Glomerular visceral epithelial cell (primary cell): ENCODE measurements around the gene BMPR1B.

ENCODE experiments used
- DNase-seq: peaks from one replicate; pipeline ENCODE4 v3.0.0-alpha.2; 2016; ENCODE audit errors: extremely low spot score

The BMPR1B gene

GRCh38 chr4:94763005-94763404 is 5.2 kb downstream of the BMPR1B start:
- no peak for DNase-seq

- no peak for DNase-seq
Observed at GRCh38 chr4:94763500-94763899, 5.7 kb downstream of the BMPR1B start.

GRCh38 chr4:94764069-94764468 is 6.3 kb downstream of the BMPR1B start:
- DNase-seq, result no peak

- DNase-seq, result no peak
Observed at GRCh38 chr4:94765174-94765573, 7.4 kb downstream of the BMPR1B start.

- peak; percentile 6 for DNase-seq
Observed at GRCh38 chr4:94765648-94766047, 7.9 kb downstream of the BMPR1B start.

- peak; percentile 46 for DNase-seq
Observed at GRCh38 chr4:94766856-94767255, 9.1 kb downstream of the BMPR1B start.

- DNase-seq, result no peak
Observed at GRCh38 chr4:94767446-94767845, 9.7 kb downstream of the BMPR1B start.

GRCh38 chr4:94782707-94783106 is 25.0 kb downstream of the BMPR1B start:
- DNase-seq, result no peak

- no peak for DNase-seq
Observed at GRCh38 chr4:94791701-94792100, 33.9 kb downstream of the BMPR1B start.

GRCh38 chr4:94798808-94799207 is 41.1 kb downstream of the BMPR1B start:
- DNase-seq, result peak; percentile 35

GRCh38 chr4:94801016-94801415 is 43.3 kb downstream of the BMPR1B start:
- DNase-seq, result no peak

- no peak for DNase-seq
Observed at GRCh38 chr4:94802091-94802490, 44.3 kb downstream of the BMPR1B start.

- peak; percentile 22 for DNase-seq
Observed at GRCh38 chr4:94803181-94803580, 45.4 kb downstream of the BMPR1B start.

- no peak for DNase-seq
Observed at GRCh38 chr4:94804650-94805049, 46.9 kb downstream of the BMPR1B start.

GRCh38 chr4:94806376-94806775 is 48.6 kb downstream of the BMPR1B start:
- DNase-seq, result no peak

GRCh38 chr4:94811643-94812042 is 53.9 kb downstream of the BMPR1B start:
- DNase-seq, result no peak

- DNase-seq, result no peak
Observed at GRCh38 chr4:94813221-94813620, 55.5 kb downstream of the BMPR1B start.

- DNase-seq, result no peak
Observed at GRCh38 chr4:94814237-94814636, 56.5 kb downstream of the BMPR1B start.

- no peak for DNase-seq
Observed at GRCh38 chr4:94819371-94820168, 61.8 kb downstream of the BMPR1B start.

- DNase-seq, result no peak
Observed at GRCh38 chr4:94826206-94826605, 68.5 kb downstream of the BMPR1B start.

GRCh38 chr4:94827481-94828110 is 69.8 kb downstream of the BMPR1B start:
- DNase-seq, result peak; percentile 75

GRCh38 chr4:94828882-94829281 is 71.1 kb downstream of the BMPR1B start:
- DNase-seq, result peak; percentile 55

- no peak for DNase-seq
Observed at GRCh38 chr4:94831607-94832006, 73.9 kb downstream of the BMPR1B start.
